ENCODE results near the gene ALK.

DNA sequence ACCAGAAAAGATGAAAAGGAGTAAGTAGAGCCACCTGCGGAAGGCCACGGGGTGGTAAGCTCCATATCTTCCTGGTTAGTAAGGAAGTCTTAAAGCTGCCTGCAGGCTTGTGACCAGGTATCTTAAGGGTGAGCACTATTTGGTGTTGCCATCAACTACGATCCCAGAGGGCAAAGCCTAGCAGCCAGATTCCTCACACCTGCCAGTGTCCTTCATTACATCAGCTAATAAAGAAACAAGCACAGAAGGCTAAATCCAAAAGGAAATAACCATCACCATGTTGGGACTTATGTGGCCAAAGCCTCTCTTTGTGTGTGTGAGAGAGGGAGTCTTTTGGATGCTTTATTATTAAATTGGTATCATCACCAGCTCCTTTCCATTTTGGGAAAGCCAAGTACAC lies 123.5 kb downstream of the ALK start:
- TF ChIP-seq, protein P1, sequence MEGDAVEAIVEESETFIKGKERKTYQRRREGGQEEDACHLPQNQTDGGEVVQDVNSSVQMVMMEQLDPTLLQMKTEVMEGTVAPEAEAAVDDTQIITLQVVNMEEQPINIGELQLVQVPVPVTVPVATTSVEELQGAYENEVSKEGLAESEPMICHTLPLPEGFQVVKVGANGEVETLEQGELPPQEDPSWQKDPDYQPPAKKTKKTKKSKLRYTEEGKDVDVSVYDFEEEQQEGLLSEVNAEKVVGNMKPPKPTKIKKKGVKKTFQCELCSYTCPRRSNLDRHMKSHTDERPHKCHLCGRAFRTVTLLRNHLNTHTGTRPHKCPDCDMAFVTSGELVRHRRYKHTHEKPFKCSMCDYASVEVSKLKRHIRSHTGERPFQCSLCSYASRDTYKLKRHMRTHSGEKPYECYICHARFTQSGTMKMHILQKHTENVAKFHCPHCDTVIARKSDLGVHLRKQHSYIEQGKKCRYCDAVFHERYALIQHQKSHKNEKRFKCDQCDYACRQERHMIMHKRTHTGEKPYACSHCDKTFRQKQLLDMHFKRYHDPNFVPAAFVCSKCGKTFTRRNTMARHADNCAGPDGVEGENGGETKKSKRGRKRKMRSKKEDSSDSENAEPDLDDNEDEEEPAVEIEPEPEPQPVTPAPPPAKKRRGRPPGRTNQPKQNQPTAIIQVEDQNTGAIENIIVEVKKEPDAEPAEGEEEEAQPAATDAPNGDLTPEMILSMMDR (IDR thresholded peaks at IDR 0.05) = no peak
- no peak for TF ChIP-seq HDAC2 (IDR thresholded peaks at IDR 0.05)
- no peak for TF ChIP-seq RCOR1 (IDR thresholded peaks at IDR 0.05; ENCODE audit: low read depth, low read length)
- TF ChIP-seq, protein P2, sequence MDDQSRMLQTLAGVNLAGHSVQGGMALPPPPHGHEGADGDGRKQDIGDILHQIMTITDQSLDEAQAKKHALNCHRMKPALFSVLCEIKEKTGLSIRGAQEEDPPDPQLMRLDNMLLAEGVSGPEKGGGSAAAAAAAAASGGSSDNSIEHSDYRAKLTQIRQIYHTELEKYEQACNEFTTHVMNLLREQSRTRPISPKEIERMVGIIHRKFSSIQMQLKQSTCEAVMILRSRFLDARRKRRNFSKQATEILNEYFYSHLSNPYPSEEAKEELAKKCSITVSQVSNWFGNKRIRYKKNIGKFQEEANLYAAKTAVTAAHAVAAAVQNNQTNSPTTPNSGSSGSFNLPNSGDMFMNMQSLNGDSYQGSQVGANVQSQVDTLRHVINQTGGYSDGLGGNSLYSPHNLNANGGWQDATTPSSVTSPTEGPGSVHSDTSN (IDR thresholded peaks at IDR 0.05) = no peak
- TF ChIP-seq CBX8 (IDR thresholded peaks at IDR 0.05) = no peak
- no peak for TF ChIP-seq HOXA7 (CRISPR knock-in tag; IDR thresholded peaks at IDR 0.05)
- TF ChIP-seq POLR2A (IDR thresholded peaks at IDR 0.05; ENCODE audit: low read length) = no peak
- TF ChIP-seq POLR2AphosphoS2 (conservative IDR thresholded peaks at IDR 0.05; ENCODE audit: low read length) = no peak
- TF ChIP-seq CHD2 (IDR thresholded peaks at IDR 0.05; ENCODE audit: low read length, partially characterized antibody) = no peak
- no peak for TF ChIP-seq USF2 (IDR thresholded peaks at IDR 0.05)
- no peak for TF ChIP-seq CEBPB (IDR thresholded peaks at IDR 0.05)

Data from A549 (cell line).